GM21717 (cell line): ENCODE results near the gene GOSR2.
"Not testable (repeated sequence)": the region's sequence is repeated elsewhere in the genome, so short reads cannot be mapped to it uniquely, and the experiment has no call there.

Source experiments
- ATAC-seq: cut with Tn5 transposase; IDR thresholded peaks from one replicate; pipeline ENCODE4 v1.9.1; 2021; ENCODE audit warnings: mild to moderate bottlenecking, moderate library complexity; ENCODE audit not compliant: unreplicated experiment

Gene GOSR2

GRCh38 chr17:46984892-46985291 is 61.9 kb downstream of the GOSR2 start:
- no peak for ATAC-seq

GRCh38 chr17:46986366-46986765 is 63.4 kb downstream of the GOSR2 start:
- ATAC-seq: no peak

- ATAC-seq: not testable (repeated sequence)
Observed at GRCh38 chr17:46987927-46988326, 65.0 kb downstream of the GOSR2 start.

GRCh38 chr17:46989637-46990431 is 66.9 kb downstream of the GOSR2 start:
- no peak for ATAC-seq

- no peak for ATAC-seq
Observed at GRCh38 chr17:46991617-46992016, 68.7 kb downstream of the GOSR2 start.
